Common myeloid progenitor, CD34-positive (primary cell): ENCODE data around the gene C9.
"Not testable (repeated sequence)": the region's sequence is repeated elsewhere in the genome, so short reads cannot be mapped to it uniquely, and the experiment has no call there.

ENCODE experiments used
- CTCF ChIA-PET: fragments of 350-600 bp; sonication (Branson Sonifier 250); formaldehyde crosslinking; loops from one replicate; lab custom pipeline; 2021; ENCODE audit warnings: antibody characterized with exemption; lab: Charles Lee
- POLR2A ChIA-PET: fragments of 350-600 bp; sonication (Branson Sonifier 250); formaldehyde crosslinking; loops from one replicate; lab custom pipeline; 2021; ENCODE audit warnings: antibody characterized with exemption; lab: Charles Lee
- DNase-seq, 3 donors: peaks; one replicate each; pipeline versions ENCODE4 v3.0.0 to v3.0.0-alpha.2; 2013
- H3K27ac ChIP-seq, 2 experiments: 1 replicate in 1 of 2; 2 replicates in 1 of 2; pipeline ENCODE4 v1.7.0; 2013; ENCODE audit warnings: inconsistent platforms in 2 of 2, low read length in 2 of 2, mild to moderate bottlenecking in 2 of 2, low read depth in 1 of 2, moderate library complexity in 1 of 2; ENCODE audit not compliant: severe bottlenecking in 2 of 2, insufficient read depth in 1 of 2, poor library complexity in 1 of 2
- H3K27me3 ChIP-seq, 5 experiments: replicated peaks in 2 of 5; 1 replicate in 3 of 5; 2 replicates in 2 of 5; pipeline versions ENCODE4 v1.6.1 to v1.7.0; 2013; ENCODE audit warnings: low read length in 4 of 5, mild to moderate bottlenecking in 2 of 5, moderate library complexity in 2 of 5, inconsistent platforms in 1 of 5; ENCODE audit not compliant: insufficient read depth in 5 of 5, control insufficient read depth in 4 of 5
- H3K36me3 ChIP-seq, 4 experiments: 1 replicate in 2 of 4; 2 replicates in 2 of 4; pipeline versions ENCODE4 v1.6.1 to v1.7.0; 2013; ENCODE audit warnings: low read length in 3 of 4, control low read depth in 1 of 4, mild to moderate bottlenecking in 1 of 4; ENCODE audit not compliant: control insufficient read depth in 4 of 4, insufficient read depth in 4 of 4
- H3K4me1 ChIP-seq, 4 experiments: 1 replicate in 3 of 4; 2 replicates in 1 of 4; pipeline versions ENCODE4 v1.6.1 to v1.7.1; 2013; ENCODE audit warnings: low read length in 3 of 4, mild to moderate bottlenecking in 3 of 4, control low read depth in 1 of 4, inconsistent platforms in 1 of 4, moderate library complexity in 1 of 4; ENCODE audit not compliant: control insufficient read depth in 4 of 4, insufficient read depth in 4 of 4; ENCODE audit errors: control extremely low read depth in 1 of 4
- H3K4me3 ChIP-seq, 7 experiments: 1 replicate in 4 of 7; 2 replicates in 3 of 7; pipeline versions ENCODE4 v1.5.1 to v1.7.0; 2013; ENCODE audit warnings: mild to moderate bottlenecking in 7 of 7, low read length in 6 of 7, moderate library complexity in 6 of 7, inconsistent platforms in 2 of 7, low read depth in 2 of 7, control low read depth in 1 of 7; ENCODE audit not compliant: insufficient read depth in 4 of 7, control insufficient read depth in 1 of 7; ENCODE audit errors: extremely low read depth in 1 of 7
- H3K9me3 ChIP-seq, 5 experiments: 1 replicate in 4 of 5; 2 replicates in 1 of 5; pipeline versions ENCODE4 v1.6.1 to v1.7.1; 2013; ENCODE audit warnings: low read length in 4 of 5, mild to moderate bottlenecking in 2 of 5, inconsistent platforms in 1 of 5, low read depth in 1 of 5, moderate library complexity in 1 of 5; ENCODE audit not compliant: control insufficient read depth in 4 of 5, insufficient read depth in 2 of 5; ENCODE audit errors: control extremely low read depth in 1 of 5
- WGBS: methylation state at CpG from one replicate; pipeline ENCODE4 v1.1.5; 2013; ENCODE audit not compliant: insufficient coverage; 5-methylcytosine and 5-hydroxymethylcytosine counted together

Gene C9

GRCh38 chr5:39299962-39300361, 64.3 kb downstream of the C9 start:
- peaks cover 0 to 10% (median 0%) of the 10 kb centered on the region in 5 experiments for H3K9me3 ChIP-seq
- H3K27ac ChIP-seq = no peak overlapping the region
- POLR2A ChIA-PET = no interaction called here
- no peaks in the 10 kb centered on the region for H3K36me3 ChIP-seq
- H3K4me3 ChIP-seq = no peak overlapping the region
- H3K4me1 ChIP-seq = no peaks in the 10 kb centered on the region
- no peak for DNase-seq
- H3K27me3 ChIP-seq = no peaks in the 10 kb centered on the region
- CTCF ChIA-PET = no interaction called here

GRCh38 chr5:39294736-39295135, 69.6 kb downstream of the C9 start:
- no peak for DNase-seq
- H3K27ac ChIP-seq = no peak overlapping the region
- ChIA-PET POLR2A (no interaction called here), CTCF (no interaction called here)
- H3K27me3 ChIP-seq = no peaks in the 10 kb centered on the region
- WGBS = no CpG with 5 or more reads among the region's 2 CpGs
- no peaks in the 10 kb centered on the region for H3K36me3 ChIP-seq
- H3K4me3 ChIP-seq = no peak overlapping the region
- H3K9me3 ChIP-seq = peaks cover 0 to 13% (median 0%) of the 10 kb centered on the region in 5 experiments
- no peaks in the 10 kb centered on the region for H3K4me1 ChIP-seq

- no peaks in the 10 kb centered on the region for H3K4me1 ChIP-seq
- ChIA-PET POLR2A (no interaction called here), CTCF (interaction anchor here (0.6 to 7.4 kb wide), 9 partner anchors 18 to 204 kb away, joined by 3 to 90 read pairs (median 5); partner anchors contain the start of gene FYB1)
- DNase-seq = no peak
- H3K36me3 ChIP-seq = no peaks in the 10 kb centered on the region
- peaks cover 0 to 2% (median 0%) of the 10 kb centered on the region in 5 experiments for H3K9me3 ChIP-seq
- WGBS = no CpG with 5 or more reads among the region's 5 CpGs
- H3K4me3 ChIP-seq = no peak overlapping the region
- H3K27me3 ChIP-seq = no peaks in the 10 kb centered on the region
- H3K27ac ChIP-seq = no peak overlapping the region
Measured at GRCh38 chr5:39284552-39284951, 79.7 kb downstream of the C9 start.

GRCh38 chr5:39283231-39283818, 81.0 kb downstream of the C9 start:
- ChIA-PET POLR2A (no interaction called here), CTCF (interaction anchor here (0.6 to 7.4 kb wide), 37 partner anchors 8 to 281 kb away, joined by 3 to 90 read pairs (median 4); partner anchors contain the start of gene FYB1)
- Histone ChIP-seq H3K27me3 (no peaks in the 10 kb centered on the region), H3K36me3 (no peaks in the 10 kb centered on the region), H3K4me1 (no peaks in the 10 kb centered on the region), H3K27ac (no peak overlapping the region), H3K9me3 (peaks cover 0 to 2% (median 0%) of the 10 kb centered on the region in 5 experiments), H3K4me3 (no peak overlapping the region)
- peak; percentile 79 to 88 (median 80) for DNase-seq
- 0% methylated on average over 3 of the region's 3 CpGs for WGBS

- WGBS = no CpG with 5 or more reads among the region's 1 CpG
- H3K4me3 ChIP-seq = no peak overlapping the region
- no peak for DNase-seq
- H3K36me3 ChIP-seq = no peaks in the 10 kb centered on the region
- POLR2A ChIA-PET = no interaction called here
- H3K4me1 ChIP-seq = no peaks in the 10 kb centered on the region
- no peaks in the 10 kb centered on the region for H3K27me3 ChIP-seq
- no peak overlapping the region for H3K27ac ChIP-seq
- CTCF ChIA-PET = interaction anchor here (0.8 to 7.4 kb wide), 28 partner anchors 11 to 278 kb away, joined by 3 to 90 read pairs (median 4); partner anchors contain the start of gene FYB1
- peaks cover 0 to 2% (median 0%) of the 10 kb centered on the region in 5 experiments for H3K9me3 ChIP-seq
Measured at GRCh38 chr5:39282561-39282960, 81.7 kb downstream of the C9 start.

GRCh38 chr5:39275865-39276264, 88.4 kb downstream of the C9 start:
- H3K27me3 ChIP-seq, H3K9me3 ChIP-seq, H3K4me3 ChIP-seq, POLR2A ChIA-PET, DNase-seq, H3K36me3 ChIP-seq: not testable (repeated sequence)
- CTCF ChIA-PET = interaction anchor here (1.7 kb wide), 1 partner anchor 58 kb away, joined by 10 read pairs; no protein-coding TSS in a partner anchor
- peak overlapping the region in 1 of 2 experiments; percentile 74 for H3K27ac ChIP-seq
- peaks cover 12 to 37% (median 22%) of the 10 kb centered on the region in 4 experiments for H3K4me1 ChIP-seq
- WGBS = 100% methylated on average over 2 of the region's 4 CpGs

- Histone ChIP-seq H3K4me1 (peaks cover 16 to 49% (median 29%) of the 10 kb centered on the region in 4 experiments), H3K9me3 (no peaks in the 10 kb centered on the region), H3K27ac (peak overlapping the region; percentile 70 to 74), H3K27me3 (no peaks in the 10 kb centered on the region), H3K4me3 (peak overlapping the region in 6 of 7 experiments; percentile 47 to 72 (median 57)), H3K36me3 (no peaks in the 10 kb centered on the region)
- no CpG with 5 or more reads among the region's 2 CpGs for WGBS
- POLR2A ChIA-PET = no interaction called here
- CTCF ChIA-PET = interaction anchor here (1.2 to 1.9 kb wide), 5 partner anchors 9 to 269 kb away, joined by 4 to 10 read pairs (median 5); no protein-coding TSS in a partner anchor
- peak; percentile 59 to 79 (median 72) for DNase-seq
Measured at GRCh38 chr5:39274398-39275085, 89.8 kb downstream of the C9 start.
